ENCODE measurements around the gene CPNE2.

CPNE2 gene

DNA sequence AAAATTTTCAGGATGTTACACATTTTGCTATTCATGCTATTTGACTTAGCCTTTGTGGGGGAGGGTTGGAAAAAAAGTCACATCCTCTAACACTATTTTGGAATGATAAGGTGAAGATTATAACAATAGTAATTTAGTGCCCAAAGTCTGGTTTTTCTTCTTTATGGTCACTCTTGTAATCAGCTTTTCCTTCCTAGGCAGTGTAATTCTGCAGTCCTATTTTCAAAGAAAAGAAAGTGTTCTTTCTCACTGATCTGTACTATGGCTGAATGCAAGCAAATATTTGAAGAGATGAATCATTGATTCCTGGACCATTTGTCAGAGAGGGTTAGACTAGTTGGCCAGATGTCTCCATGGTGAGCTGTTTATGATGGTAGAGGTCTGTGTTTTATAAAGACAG, 102.1 kb downstream of the CPNE2 start:
- peaks cover 4% of the 10 kb centered on the region; the same call in 1 of the 2 replicates for H3K4me1 ChIP-seq (ENCODE audit: insufficient read depth, low read length)

DNA sequence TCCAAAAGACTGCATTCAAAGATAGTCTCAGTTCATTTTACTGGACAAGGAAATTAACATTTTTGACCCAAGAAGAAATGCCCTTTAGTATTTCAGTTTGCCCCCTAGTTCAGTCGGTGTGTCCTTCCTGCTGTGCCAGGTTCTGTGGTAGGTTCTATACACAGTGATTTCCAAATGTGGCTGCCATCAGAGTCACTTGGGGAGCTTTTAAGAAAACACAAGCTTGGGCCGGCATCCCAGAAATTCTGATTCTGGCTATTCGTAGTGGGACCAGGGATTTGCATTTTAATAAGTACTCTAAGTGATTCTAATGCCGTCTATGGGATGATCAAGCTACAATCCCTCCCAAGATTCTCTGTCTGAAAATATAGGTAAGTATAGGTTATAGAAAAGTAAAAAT, 103.9 kb downstream of the CPNE2 start:
- H3K9ac ChIP-seq (ENCODE audit: low read depth, low read length): no peak overlapping the region
- H3K36me3 ChIP-seq (ENCODE audit: insufficient read depth, low read length): no peaks in the 10 kb centered on the region
- peaks cover 4% of the 10 kb centered on the region; the same call in 1 of the 2 replicates for H3K4me1 ChIP-seq (ENCODE audit: insufficient read depth, low read length)
- no peaks in the 10 kb centered on the region for H3K9me3 ChIP-seq (ENCODE audit: control insufficient read depth, insufficient read depth, low read length)

More for the DNA sequence above, 102.1 kb downstream of the CPNE2 start:
- no peaks in the 10 kb centered on the region for H3K9me3 ChIP-seq (ENCODE audit: control insufficient read depth, insufficient read depth, low read length)
- no peak overlapping the region for H3K9ac ChIP-seq (ENCODE audit: low read depth, low read length)
- H3K36me3 ChIP-seq (ENCODE audit: insufficient read depth, low read length): no peaks in the 10 kb centered on the region

DNA sequence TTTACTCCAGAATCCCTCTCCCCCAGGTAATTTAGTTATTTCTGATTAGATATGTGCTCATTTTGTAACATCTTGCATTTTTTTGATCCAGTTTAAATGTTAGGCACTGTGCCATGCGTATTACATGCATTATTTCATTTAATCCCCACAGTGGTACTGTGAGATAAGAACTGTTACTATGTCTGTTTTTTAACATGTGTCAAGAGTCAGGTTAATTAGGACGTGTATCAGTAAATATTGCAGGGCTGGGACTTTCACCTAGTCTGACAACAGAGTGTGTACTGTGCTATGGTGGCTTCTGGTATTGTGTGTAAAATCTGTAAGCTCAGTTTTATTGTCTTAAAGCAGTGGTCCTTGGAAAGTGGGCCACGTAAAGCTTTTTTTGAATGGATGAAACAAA, 104.4 kb downstream of the CPNE2 start:
- no peak overlapping the region for H3K9ac ChIP-seq (ENCODE audit: low read depth, low read length)
- H3K36me3 ChIP-seq (ENCODE audit: insufficient read depth, low read length): no peaks in the 10 kb centered on the region
- H3K9me3 ChIP-seq (ENCODE audit: control insufficient read depth, insufficient read depth, low read length): no peaks in the 10 kb centered on the region
- H3K4me1 ChIP-seq (ENCODE audit: insufficient read depth, low read length): peaks cover 4% of the 10 kb centered on the region; the same call in 1 of the 2 replicates

Data from ES-I3 (cell line).